Measurements from ENCODE around the gene PTAFR.

DNA sequence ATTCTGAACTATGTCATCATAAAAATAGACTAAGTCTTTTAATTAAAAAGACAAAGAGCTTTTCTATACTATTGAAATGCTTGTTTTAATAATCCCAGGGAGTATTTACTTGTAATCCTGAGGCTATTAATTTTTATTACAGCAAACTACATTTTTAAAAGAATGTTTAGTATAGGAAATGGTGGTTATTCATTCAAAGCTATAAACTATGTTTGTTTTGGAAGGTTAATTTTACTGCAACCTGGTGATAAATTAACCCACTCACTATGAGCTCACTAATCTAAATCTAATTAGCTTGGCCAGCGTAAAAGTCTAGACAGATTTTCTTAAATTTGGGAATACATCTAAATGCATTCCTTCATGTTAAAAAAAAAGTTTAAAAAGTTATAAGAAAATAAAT, 74.3 kb downstream of the PTAFR start:
- TF ChIP-seq, protein P1, sequence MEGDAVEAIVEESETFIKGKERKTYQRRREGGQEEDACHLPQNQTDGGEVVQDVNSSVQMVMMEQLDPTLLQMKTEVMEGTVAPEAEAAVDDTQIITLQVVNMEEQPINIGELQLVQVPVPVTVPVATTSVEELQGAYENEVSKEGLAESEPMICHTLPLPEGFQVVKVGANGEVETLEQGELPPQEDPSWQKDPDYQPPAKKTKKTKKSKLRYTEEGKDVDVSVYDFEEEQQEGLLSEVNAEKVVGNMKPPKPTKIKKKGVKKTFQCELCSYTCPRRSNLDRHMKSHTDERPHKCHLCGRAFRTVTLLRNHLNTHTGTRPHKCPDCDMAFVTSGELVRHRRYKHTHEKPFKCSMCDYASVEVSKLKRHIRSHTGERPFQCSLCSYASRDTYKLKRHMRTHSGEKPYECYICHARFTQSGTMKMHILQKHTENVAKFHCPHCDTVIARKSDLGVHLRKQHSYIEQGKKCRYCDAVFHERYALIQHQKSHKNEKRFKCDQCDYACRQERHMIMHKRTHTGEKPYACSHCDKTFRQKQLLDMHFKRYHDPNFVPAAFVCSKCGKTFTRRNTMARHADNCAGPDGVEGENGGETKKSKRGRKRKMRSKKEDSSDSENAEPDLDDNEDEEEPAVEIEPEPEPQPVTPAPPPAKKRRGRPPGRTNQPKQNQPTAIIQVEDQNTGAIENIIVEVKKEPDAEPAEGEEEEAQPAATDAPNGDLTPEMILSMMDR (IDR thresholded peaks at IDR 0.05; ENCODE audit: low read depth, low read length) = no peak
- TF ChIP-seq, protein P2, sequence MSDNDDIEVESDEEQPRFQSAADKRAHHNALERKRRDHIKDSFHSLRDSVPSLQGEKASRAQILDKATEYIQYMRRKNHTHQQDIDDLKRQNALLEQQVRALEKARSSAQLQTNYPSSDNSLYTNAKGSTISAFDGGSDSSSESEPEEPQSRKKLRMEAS (IDR thresholded peaks at IDR 0.05; ENCODE audit: low read depth, low read length) = no peak
